Fibroblast of lung (primary cell): Measurements from ENCODE around the gene ASL. TPM values are rescaled to one million over a fixed set of nuclear protein-coding genes. Genes with fewer than 3 reads are reported as not detected.
"Not testable (repeated sequence)": the region's sequence is repeated elsewhere in the genome, so short reads cannot be mapped to it uniquely, and the experiment has no call there.

Source experiments
- DNase-seq, 2 donors: peaks; one replicate each; pipeline versions ENCODE4 v3.0.0 to v3.0.0-alpha.2; 2010; ENCODE audit warnings: low read depth in 2 of 2
- H2AFZ ChIP-seq: 2 replicates; pipeline ENCODE4 v1.5.1; 2012; ENCODE audit warnings: low read length, control low read depth, inconsistent platforms
- H3K27ac ChIP-seq: 2 replicates; pipeline ENCODE4 v1.5.1; 2011; ENCODE audit warnings: low read length, control low read depth; ENCODE audit not compliant: insufficient read depth
- H3K27me3 ChIP-seq: 2 replicates; pipeline ENCODE4 v1.5.1; 2011; ENCODE audit warnings: mild to moderate bottlenecking, low read length; ENCODE audit not compliant: control insufficient read depth, insufficient read depth
- H3K36me3 ChIP-seq: 2 replicates; pipeline ENCODE4 v1.5.1; 2011; ENCODE audit warnings: low read length; ENCODE audit not compliant: control insufficient read depth, insufficient read depth
- H3K4me1 ChIP-seq: 2 replicates; pipeline ENCODE4 v1.5.1; 2011; ENCODE audit warnings: low read length; ENCODE audit not compliant: control insufficient read depth, insufficient read depth; ENCODE audit errors: extremely low read depth
- H3K4me2 ChIP-seq: 2 replicates; pipeline ENCODE4 v1.5.1; 2011; ENCODE audit warnings: low read length, control low read depth; ENCODE audit not compliant: insufficient read depth; ENCODE audit errors: extremely low read depth
- H3K4me3 ChIP-seq, 4 experiments: fragments of 200-600 bp in 1 of 4; sonication (generic) in 1 of 4; replicated peaks in 1 of 4; 2 replicates each; pipeline ENCODE4 v1.5.1; 2011 to 2016; ENCODE audit warnings: low read length in 4 of 4, low read depth in 3 of 4, mild to moderate bottlenecking in 3 of 4, control low read depth in 2 of 4, inconsistent platforms in 1 of 4, mixed read lengths in 1 of 4; ENCODE audit not compliant: insufficient read depth in 1 of 4; ENCODE audit errors: control extremely low read depth in 1 of 4
- H3K79me2 ChIP-seq: 2 replicates; pipeline ENCODE4 v1.5.1; 2012; ENCODE audit warnings: mild to moderate bottlenecking, low read length, inconsistent platforms; ENCODE audit not compliant: control insufficient read depth, insufficient read depth
- H3K9ac ChIP-seq: 2 replicates; pipeline ENCODE4 v1.5.1; 2011; ENCODE audit warnings: mild to moderate bottlenecking, low read length, control low read depth; ENCODE audit not compliant: insufficient read depth
- H3K9me3 ChIP-seq: 2 replicates; pipeline ENCODE4 v1.5.1; 2012; ENCODE audit warnings: low read depth, low read length; ENCODE audit not compliant: control insufficient read depth, insufficient read depth
- H4K20me1 ChIP-seq: 2 replicates; pipeline ENCODE4 v1.5.1; 2011; ENCODE audit warnings: low read length; ENCODE audit not compliant: control insufficient read depth, insufficient read depth; ENCODE audit errors: extremely low read depth
- EZH2 ChIP-seq: IDR thresholded peaks from 2 replicates; pipeline ENCODE4 v1.5.1; 2012; ENCODE audit warnings: low read length, control low read depth, mild to moderate bottlenecking; ENCODE audit errors: missing control alignments
- polyA plus RNA-seq, 2 donors: library from polyadenylated mRNA; depleted of rRNA in 1 of 2; stranded (reverse) in 1 of 2; unstranded in 1 of 2; fragments of >200 nt; gene quantifications; 2 replicates each; pipeline ENCODE4 v1.2.1, GENCODE V29; 2011 to 2012; ENCODE audit warnings: missing spikeins in 1 of 2
- total RNA-seq: library from RNA; depleted of rRNA; stranded (reverse); fragments of >200 nt; gene quantifications from 2 replicates; pipeline ENCODE4 v1.2.1, GENCODE V29; 2014
- TF ChIP-seq, protein P1 (sequence below), 2 donors: IDR thresholded peaks in 1 of 2; conservative IDR thresholded peaks in 1 of 2; 1 replicate in 1 of 2; 2 replicates in 1 of 2; pipeline ENCODE4 v1.5.1; 2011 to 2012; ENCODE audit warnings: low read length in 2 of 2, control low read depth in 1 of 2, inconsistent platforms in 1 of 2, low read depth in 1 of 2, mild to moderate bottlenecking in 1 of 2

ASL gene
- total and polyA plus RNA-seq, 2 donors (not counting 1 experiment from before 2014, with no cell fraction given) = 27.0 to 36.0 TPM

DNA sequence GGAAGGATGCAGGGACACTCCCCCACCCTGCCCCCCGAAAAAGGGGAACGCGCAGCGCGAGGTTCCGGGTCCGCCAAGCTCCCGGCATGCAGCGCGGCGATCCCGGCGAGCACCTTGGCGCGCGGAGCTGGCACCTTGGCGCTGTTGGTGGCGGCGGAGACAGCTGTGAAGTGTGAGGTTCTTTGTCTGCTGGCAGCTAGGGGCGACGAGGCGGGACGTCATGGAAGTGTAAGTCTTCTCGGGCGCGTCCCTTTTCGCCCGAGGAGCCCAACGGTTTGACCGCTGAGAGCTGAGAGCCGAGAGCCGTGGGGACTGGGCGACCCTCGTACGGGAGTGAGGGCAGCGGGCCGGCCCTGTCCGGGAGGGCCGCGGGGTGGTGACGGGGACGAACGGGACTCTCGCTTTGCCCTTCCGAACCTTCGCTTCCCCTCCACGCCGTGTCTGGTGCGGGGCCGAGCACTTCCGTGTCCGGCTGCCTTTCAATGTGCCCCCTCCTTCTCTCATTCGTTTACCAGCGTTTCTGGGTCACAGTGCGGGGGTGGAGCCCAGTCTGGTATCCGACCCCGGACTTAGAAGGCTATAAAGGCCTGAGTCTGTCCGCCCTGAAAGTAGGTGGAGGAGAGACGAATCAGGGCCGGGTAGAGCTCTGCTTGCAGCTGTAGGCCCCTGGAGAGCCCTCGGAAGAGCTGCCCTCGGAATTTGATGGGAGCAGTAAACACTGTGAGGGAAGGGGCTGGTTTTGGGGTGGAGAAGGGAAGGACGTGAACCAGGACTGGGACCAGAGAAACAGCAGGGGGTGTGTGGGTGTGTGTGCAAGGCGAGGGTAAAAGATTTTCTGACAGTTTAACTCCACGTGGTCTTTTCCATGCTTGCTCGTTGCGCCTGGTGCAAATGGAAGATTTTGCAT lies 39.4 kb downstream of the ASL start, which contains the start of gene CRCP:
Gene CRCP (plus strand): TSS at position 105 of the 907 bp plus-strand sequence. CDS start 116 bp downstream, at position 221.
- Histone ChIP-seq H3K4me3 (peak within 1 kb of the TSS; percentile 80 to 92 (median 86)), H4K20me1 (no peaks in the 10 kb centered on the region), H2AFZ (peak within 1 kb of the TSS; percentile 91), H3K27ac (peak within 1 kb of the TSS; percentile 92), H3K9ac (peak within 1 kb of the TSS; percentile 89), H3K9me3 (no peaks in the 10 kb centered on the region), H3K79me2 (peaks cover 47% of the 10 kb centered on the region), H3K4me1 (peaks cover 12% of the 10 kb centered on the region), H3K36me3 (peaks cover 1% of the 10 kb centered on the region), H3K4me2 (peak within 1 kb of the TSS; percentile 69), H3K27me3 (no peaks in the 10 kb centered on the region)
- TF ChIP-seq EZH2 = no peak
- TF ChIP-seq, protein P1, sequence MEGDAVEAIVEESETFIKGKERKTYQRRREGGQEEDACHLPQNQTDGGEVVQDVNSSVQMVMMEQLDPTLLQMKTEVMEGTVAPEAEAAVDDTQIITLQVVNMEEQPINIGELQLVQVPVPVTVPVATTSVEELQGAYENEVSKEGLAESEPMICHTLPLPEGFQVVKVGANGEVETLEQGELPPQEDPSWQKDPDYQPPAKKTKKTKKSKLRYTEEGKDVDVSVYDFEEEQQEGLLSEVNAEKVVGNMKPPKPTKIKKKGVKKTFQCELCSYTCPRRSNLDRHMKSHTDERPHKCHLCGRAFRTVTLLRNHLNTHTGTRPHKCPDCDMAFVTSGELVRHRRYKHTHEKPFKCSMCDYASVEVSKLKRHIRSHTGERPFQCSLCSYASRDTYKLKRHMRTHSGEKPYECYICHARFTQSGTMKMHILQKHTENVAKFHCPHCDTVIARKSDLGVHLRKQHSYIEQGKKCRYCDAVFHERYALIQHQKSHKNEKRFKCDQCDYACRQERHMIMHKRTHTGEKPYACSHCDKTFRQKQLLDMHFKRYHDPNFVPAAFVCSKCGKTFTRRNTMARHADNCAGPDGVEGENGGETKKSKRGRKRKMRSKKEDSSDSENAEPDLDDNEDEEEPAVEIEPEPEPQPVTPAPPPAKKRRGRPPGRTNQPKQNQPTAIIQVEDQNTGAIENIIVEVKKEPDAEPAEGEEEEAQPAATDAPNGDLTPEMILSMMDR (conservative IDR thresholded peaks at IDR 0.05 in 1 of 2, IDR thresholded peaks at IDR 0.05 in 1 of 2; ENCODE audit: low read depth in 1 of 2, low read length in 2 of 2) = peak; percentile 51 to 72
- peak; percentile 76 to 84 for DNase-seq

- not testable (repeated sequence) for H3K9ac ChIP-seq, H3K27ac ChIP-seq, H3K4me1 ChIP-seq, H3K4me3 ChIP-seq, H3K36me3 ChIP-seq, H3K27me3 ChIP-seq, H3K4me2 ChIP-seq, H3K9me3 ChIP-seq, H4K20me1 ChIP-seq, H2AFZ ChIP-seq, DNase-seq
- H3K79me2 ChIP-seq = peaks cover 60% of the 10 kb centered on the region
Measured at GRCh38 chr7:66116680-66117420, 41.2 kb downstream of the ASL start.

- H3K9me3 ChIP-seq = no peaks in the 10 kb centered on the region
- peaks cover 70% of the 10 kb centered on the region for H3K79me2 ChIP-seq
- no peak overlapping the region for H2AFZ ChIP-seq
- H3K27ac ChIP-seq = no peak overlapping the region
- no peak overlapping the region for H3K4me2 ChIP-seq
- peaks cover 1% of the 10 kb centered on the region for H3K36me3 ChIP-seq
- peaks cover 4% of the 10 kb centered on the region for H3K4me1 ChIP-seq
- H3K4me3 ChIP-seq = no peak overlapping the region
- H3K27me3 ChIP-seq = no peaks in the 10 kb centered on the region
- no peak overlapping the region for H3K9ac ChIP-seq
- DNase-seq = no peak
- TF ChIP-seq, protein P1 (conservative IDR thresholded peaks at IDR 0.05 in 1 of 2, IDR thresholded peaks at IDR 0.05 in 1 of 2; ENCODE audit: low read depth in 1 of 2, low read length in 2 of 2) = no peak
- no peak for TF ChIP-seq EZH2
- no peaks in the 10 kb centered on the region for H4K20me1 ChIP-seq
Measured at GRCh38 chr7:66118603-66119002, 43.0 kb downstream of the ASL start.
